Panc1 (cell line): ENCODE results near the gene OR8B4. TPM values are rescaled to one million over a fixed set of nuclear protein-coding genes. Genes with fewer than 3 reads are reported as not detected.

Experiments used
- ATAC-seq: fragments of 200-7000 bp; cut with Tn5 transposase; 2 replicates; pipeline ENCODE4 v1.9.1; 2020; ENCODE audit warnings: mild to moderate bottlenecking, moderate library complexity
- Bru-seq: library from RNA; stranded (reverse); fragments of 400-500 nt; gene quantifications from one replicate; lab custom pipeline; 2021; lab: Mats Ljungman, UMichigan
- BruChase-seq, 2 experiments: library from RNA; stranded (reverse); fragments of 400-500 nt; gene quantifications; one replicate each; lab custom pipeline; 2021; lab: Mats Ljungman, UMichigan
- BruUV-seq: library from RNA; stranded (reverse); fragments of 400-500 nt; replicated peaks from 2 replicates; lab custom pipeline; 2021; lab: Mats Ljungman, UMichigan
- CTCF ChIA-PET: fragments of 300-600 bp; sonication (Branson Sonifier 250); formaldehyde crosslinking; loops from one replicate; lab custom pipeline; 2022; ENCODE audit warnings: antibody characterized with exemption; lab: Charles Lee
- POLR2A ChIA-PET: fragments of 300-600 bp; sonication (Branson Sonifier 250); formaldehyde crosslinking; loops from one replicate; lab custom pipeline; 2022; ENCODE audit warnings: antibody characterized with exemption; lab: Charles Lee
- DNase-seq: peaks from one replicate; pipeline ENCODE4 v3.0.0-alpha.2; 2010; ENCODE audit warnings: low read depth, low spot score
- H3K27ac ChIP-seq: 2 replicates; pipeline ENCODE4 v1.5.1; 2011; ENCODE audit warnings: mild to moderate bottlenecking, low read length, inconsistent platforms
- H3K27me3 ChIP-seq: fragments of 200-500 bp; sonication (Bioruptor generic); 2 replicates; pipeline ENCODE4 v1.6.0; 2014; ENCODE audit warnings: low read length, inconsistent platforms; ENCODE audit not compliant: control insufficient read depth, insufficient read depth
- H3K36me3 ChIP-seq: fragments of 200-500 bp; sonication (Bioruptor generic); 2 replicates; pipeline ENCODE4 v1.5.1; 2014; ENCODE audit warnings: inconsistent platforms, mild to moderate bottlenecking, low read length, moderate library complexity; ENCODE audit not compliant: control insufficient read depth, insufficient read depth
- H3K4me1 ChIP-seq: 2 replicates; pipeline ENCODE4 v1.5.1; 2011; ENCODE audit warnings: inconsistent platforms, mild to moderate bottlenecking, low read length, moderate library complexity; ENCODE audit not compliant: control insufficient read depth, insufficient read depth
- H3K4me3 ChIP-seq, 2 experiments: 2 replicates each; pipeline ENCODE4 v1.5.1; 2011 to 2012; ENCODE audit warnings: low read depth in 2 of 2, low read length in 2 of 2, mild to moderate bottlenecking in 2 of 2, inconsistent platforms in 1 of 2, moderate library complexity in 1 of 2
- H3K9me3 ChIP-seq: fragments of 200-500 bp; sonication (Bioruptor generic); 2 replicates; pipeline ENCODE4 v1.5.1; 2014; ENCODE audit warnings: low read depth, mild to moderate bottlenecking, inconsistent platforms, low read length, moderate library complexity; ENCODE audit not compliant: control insufficient read depth, insufficient read depth
- POLR2AphosphoS5 ChIP-seq: IDR thresholded peaks from 2 replicates; pipeline ENCODE4 v1.6.1; 2012; ENCODE audit warnings: mild to moderate bottlenecking, low read depth, low read length, moderate library complexity
- SIN3A ChIP-seq: IDR thresholded peaks from 2 replicates; pipeline ENCODE4 v1.6.1; 2012; ENCODE audit warnings: low read depth, mild to moderate bottlenecking, low read length, moderate library complexity, borderline replicate concordance; ENCODE audit not compliant: insufficient read depth
- TCF7L2 ChIP-seq: IDR thresholded peaks from 2 replicates; pipeline ENCODE4 v1.6.1; 2011; ENCODE audit warnings: mild to moderate bottlenecking, low read depth, low read length, inconsistent platforms
- in situ Hi-C: cut with HindIII; loops from 2 replicates; pipeline ENCODE4 v1.10.0; 2016; ENCODE audit warnings: low sequenced_read_pairs, low pct_unique_long_range_greater_than_20kb
- intact Hi-C: fragments of 100-400 bp; cut with micrococcal nuclease; formaldehyde crosslinking; loops from one replicate; pipeline ENCODE4 v1.10.0; 2022; ENCODE audit not compliant: unreplicated experiment
- long read RNA-seq: library from polyadenylated mRNA; unstranded; transcript quantifications from one replicate; pipeline ENCODE4 v2.0.0, GENCODE V29; 2021; ENCODE audit not compliant: unreplicated experiment
- polyA plus RNA-seq: library from polyadenylated mRNA; unstranded; fragments of >200 nt; gene quantifications from one replicate; pipeline ENCODE4 v1.2.1, GENCODE V29; 2012; ENCODE audit warnings: missing spikeins; ENCODE audit not compliant: insufficient read length
- total RNA-seq: library from RNA; stranded (reverse); gene quantifications from one replicate; pipeline ENCODE4 v1.2.1, GENCODE V29; 2021; ENCODE audit not compliant: unreplicated experiment
- TF ChIP-seq, protein P1 (sequence below): fragments of 450-650 bp; IDR thresholded peaks from 2 replicates; pipeline ENCODE4 v1.5.1; 2017; ENCODE audit warnings: mild to moderate bottlenecking
- TF ChIP-seq, protein P2 (sequence below), 2 experiments: IDR thresholded peaks; 2 replicates each; pipeline ENCODE4 v1.6.1; 2011 to 2012; ENCODE audit warnings: low read depth in 2 of 2, control low read depth in 1 of 2, low read length in 1 of 2, mild to moderate bottlenecking in 1 of 2, moderate library complexity in 1 of 2; ENCODE audit not compliant: insufficient read depth in 1 of 2

OR8B4 gene, protein sequence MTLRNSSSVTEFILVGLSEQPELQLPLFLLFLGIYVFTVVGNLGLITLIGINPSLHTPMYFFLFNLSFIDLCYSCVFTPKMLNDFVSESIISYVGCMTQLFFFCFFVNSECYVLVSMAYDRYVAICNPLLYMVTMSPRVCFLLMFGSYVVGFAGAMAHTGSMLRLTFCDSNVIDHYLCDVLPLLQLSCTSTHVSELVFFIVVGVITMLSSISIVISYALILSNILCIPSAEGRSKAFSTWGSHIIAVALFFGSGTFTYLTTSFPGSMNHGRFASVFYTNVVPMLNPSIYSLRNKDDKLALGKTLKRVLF
- total RNA-seq: not detected
- not detected for polyA plus RNA-seq
- Bru-seq, nascent RNA: not detected
- not detected for BruChase-seq, experiment 1, labeled RNA remaining after a 2-hour chase
- BruChase-seq, experiment 2, labeled RNA remaining after a 6-hour chase: not detected
- long read RNA-seq: 0 reads

DNA sequence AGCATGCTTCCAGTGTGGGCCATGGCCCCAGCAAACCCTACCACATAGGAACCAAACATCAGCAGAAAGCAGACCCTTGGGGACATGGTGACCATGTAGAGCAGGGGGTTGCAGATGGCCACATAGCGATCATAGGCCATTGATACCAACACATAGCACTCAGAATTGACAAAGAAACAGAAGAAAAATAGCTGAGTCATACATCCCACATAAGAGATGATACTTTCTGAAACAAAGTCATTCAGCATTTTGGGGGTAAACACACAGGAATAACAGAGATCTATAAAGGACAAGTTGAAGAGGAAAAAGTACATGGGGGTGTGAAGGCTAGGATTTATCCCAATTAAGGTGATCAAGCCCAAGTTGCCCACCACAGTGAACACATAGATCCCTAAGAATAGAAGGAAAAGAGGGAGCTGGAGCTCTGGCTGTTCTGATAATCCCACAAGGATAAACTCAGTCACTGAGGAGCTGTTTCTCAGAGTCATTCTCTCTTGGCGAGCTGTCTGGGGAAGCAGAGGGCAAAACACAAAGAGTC lies at the start of gene OR8B4:
TSS of gene OR8B4 (minus strand) at position 488 of the 538 bp plus-strand sequence. CDS start at position 488, 0 bp downstream.
- no peaks in the 10 kb centered on the region for H3K9me3 ChIP-seq
- no peaks in the 10 kb centered on the region for H3K36me3 ChIP-seq
- DNase-seq (no peak), ATAC-seq (no peak)
- peaks cover 4% of the 10 kb centered on the region for H3K27me3 ChIP-seq
- H3K4me1 ChIP-seq: no peaks in the 10 kb centered on the region
- H3K4me3 ChIP-seq: no peak within 1 kb of the TSS
- CTCF ChIA-PET: no interaction called here
- in situ Hi-C loops (no loop called here), intact Hi-C loops (no loop called here)
- no peak within 1 kb of the TSS for H3K27ac ChIP-seq
- TF ChIP-seq SIN3A: no peak
- TF ChIP-seq, protein P1, sequence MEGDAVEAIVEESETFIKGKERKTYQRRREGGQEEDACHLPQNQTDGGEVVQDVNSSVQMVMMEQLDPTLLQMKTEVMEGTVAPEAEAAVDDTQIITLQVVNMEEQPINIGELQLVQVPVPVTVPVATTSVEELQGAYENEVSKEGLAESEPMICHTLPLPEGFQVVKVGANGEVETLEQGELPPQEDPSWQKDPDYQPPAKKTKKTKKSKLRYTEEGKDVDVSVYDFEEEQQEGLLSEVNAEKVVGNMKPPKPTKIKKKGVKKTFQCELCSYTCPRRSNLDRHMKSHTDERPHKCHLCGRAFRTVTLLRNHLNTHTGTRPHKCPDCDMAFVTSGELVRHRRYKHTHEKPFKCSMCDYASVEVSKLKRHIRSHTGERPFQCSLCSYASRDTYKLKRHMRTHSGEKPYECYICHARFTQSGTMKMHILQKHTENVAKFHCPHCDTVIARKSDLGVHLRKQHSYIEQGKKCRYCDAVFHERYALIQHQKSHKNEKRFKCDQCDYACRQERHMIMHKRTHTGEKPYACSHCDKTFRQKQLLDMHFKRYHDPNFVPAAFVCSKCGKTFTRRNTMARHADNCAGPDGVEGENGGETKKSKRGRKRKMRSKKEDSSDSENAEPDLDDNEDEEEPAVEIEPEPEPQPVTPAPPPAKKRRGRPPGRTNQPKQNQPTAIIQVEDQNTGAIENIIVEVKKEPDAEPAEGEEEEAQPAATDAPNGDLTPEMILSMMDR: no peak
- POLR2A ChIA-PET: no interaction called here
- no TSS peak for BruUV-seq

DNA sequence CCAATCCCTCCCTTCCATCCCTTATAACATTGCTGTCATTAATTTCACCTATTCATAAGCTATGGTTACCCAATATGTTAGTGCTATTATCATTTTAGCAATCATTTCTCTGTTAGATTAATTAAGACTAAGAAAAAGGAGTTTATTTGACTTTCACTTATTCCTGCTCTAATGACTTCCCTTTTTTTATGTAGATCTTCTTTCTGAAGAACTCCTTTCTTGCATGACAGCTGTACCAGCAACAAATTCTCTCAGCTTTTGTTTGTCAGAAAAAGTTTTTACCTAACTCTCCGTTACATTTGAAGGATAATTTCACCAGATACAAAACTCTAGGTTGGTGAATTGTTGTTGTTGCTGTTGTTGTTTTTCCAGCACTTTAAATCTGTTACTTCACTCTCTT lies 49.4 kb upstream of the OR8B4 start:
- BruUV-seq: no TSS peak
- no peak for ATAC-seq
- CTCF ChIA-PET: no interaction called here
- Histone ChIP-seq H3K4me1 (no peaks in the 10 kb centered on the region), H3K27me3 (peaks cover 5% of the 10 kb centered on the region; the same call in 1 of the 2 replicates), H3K9me3 (no peaks in the 10 kb centered on the region), H3K27ac (no peak overlapping the region), H3K36me3 (no peaks in the 10 kb centered on the region), H3K4me3 (no peak overlapping the region)
- POLR2A ChIA-PET: no interaction called here
- TF ChIP-seq SIN3A: no peak
- TF ChIP-seq, protein P2, sequence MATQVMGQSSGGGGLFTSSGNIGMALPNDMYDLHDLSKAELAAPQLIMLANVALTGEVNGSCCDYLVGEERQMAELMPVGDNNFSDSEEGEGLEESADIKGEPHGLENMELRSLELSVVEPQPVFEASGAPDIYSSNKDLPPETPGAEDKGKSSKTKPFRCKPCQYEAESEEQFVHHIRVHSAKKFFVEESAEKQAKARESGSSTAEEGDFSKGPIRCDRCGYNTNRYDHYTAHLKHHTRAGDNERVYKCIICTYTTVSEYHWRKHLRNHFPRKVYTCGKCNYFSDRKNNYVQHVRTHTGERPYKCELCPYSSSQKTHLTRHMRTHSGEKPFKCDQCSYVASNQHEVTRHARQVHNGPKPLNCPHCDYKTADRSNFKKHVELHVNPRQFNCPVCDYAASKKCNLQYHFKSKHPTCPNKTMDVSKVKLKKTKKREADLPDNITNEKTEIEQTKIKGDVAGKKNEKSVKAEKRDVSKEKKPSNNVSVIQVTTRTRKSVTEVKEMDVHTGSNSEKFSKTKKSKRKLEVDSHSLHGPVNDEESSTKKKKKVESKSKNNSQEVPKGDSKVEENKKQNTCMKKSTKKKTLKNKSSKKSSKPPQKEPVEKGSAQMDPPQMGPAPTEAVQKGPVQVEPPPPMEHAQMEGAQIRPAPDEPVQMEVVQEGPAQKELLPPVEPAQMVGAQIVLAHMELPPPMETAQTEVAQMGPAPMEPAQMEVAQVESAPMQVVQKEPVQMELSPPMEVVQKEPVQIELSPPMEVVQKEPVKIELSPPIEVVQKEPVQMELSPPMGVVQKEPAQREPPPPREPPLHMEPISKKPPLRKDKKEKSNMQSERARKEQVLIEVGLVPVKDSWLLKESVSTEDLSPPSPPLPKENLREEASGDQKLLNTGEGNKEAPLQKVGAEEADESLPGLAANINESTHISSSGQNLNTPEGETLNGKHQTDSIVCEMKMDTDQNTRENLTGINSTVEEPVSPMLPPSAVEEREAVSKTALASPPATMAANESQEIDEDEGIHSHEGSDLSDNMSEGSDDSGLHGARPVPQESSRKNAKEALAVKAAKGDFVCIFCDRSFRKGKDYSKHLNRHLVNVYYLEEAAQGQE (IDR thresholded peaks at IDR 0.05; ENCODE audit: insufficient read depth in 1 of 2, low read depth in 2 of 2, low read length in 1 of 2): no peak
- TF ChIP-seq TCF7L2: no peak
- TF ChIP-seq, protein P1: no peak
- no peak for TF ChIP-seq POLR2AphosphoS5
- DNase-seq: no peak
- intact Hi-C loops: no loop called here
- in situ Hi-C loops: no loop called here
